OCI-LY1 (cell line): ENCODE results near the gene SMAD1.

Source experiments
- H2AFZ ChIP-seq: fragments of 200-600 bp; sonication (generic), shearing (Covaris generic); 2 replicates; pipeline ENCODE4 v1.6.0; 2014; ENCODE audit warnings: antibody characterized with exemption, mild to moderate bottlenecking, low read length
- H3F3A ChIP-seq: fragments of 200-600 bp; sonication (generic), shearing (Covaris generic); 2 replicates; pipeline ENCODE4 v1.6.0; 2014; ENCODE audit warnings: mild to moderate bottlenecking, antibody characterized with exemption, low read length, moderate library complexity; ENCODE audit not compliant: insufficient read depth
- H3K27ac ChIP-seq: fragments of 200-600 bp; sonication (generic); 2 replicates; pipeline ENCODE4 v1.5.1; 2014; ENCODE audit warnings: low read length, mixed run types, mild to moderate bottlenecking, low read depth; ENCODE audit not compliant: poor library complexity, severe bottlenecking
- H3K27me3 ChIP-seq: fragments of 200-600 bp; sonication (generic); 2 replicates; pipeline ENCODE4 v1.6.0; 2014; ENCODE audit warnings: antibody characterized with exemption, mild to moderate bottlenecking, low read length, moderate library complexity; ENCODE audit not compliant: insufficient read depth
- H3K36me3 ChIP-seq: fragments of 200-600 bp; sonication (generic); 2 replicates; pipeline ENCODE4 v1.6.1; 2014; ENCODE audit warnings: mild to moderate bottlenecking, antibody characterized with exemption, low read length, moderate library complexity, mixed read lengths; ENCODE audit not compliant: insufficient read depth
- H3K4me1 ChIP-seq: fragments of 200-600 bp; sonication (generic); 2 replicates; pipeline ENCODE4 v1.5.1; 2014; ENCODE audit warnings: mild to moderate bottlenecking, low read length, moderate library complexity; ENCODE audit not compliant: insufficient read depth, severe bottlenecking
- H3K4me2 ChIP-seq: fragments of 200-600 bp; sonication (generic), shearing (Covaris generic); 2 replicates; pipeline ENCODE4 v1.6.1; 2014; ENCODE audit warnings: low read length
- H3K4me3 ChIP-seq: fragments of 200-600 bp; sonication (generic); 2 replicates; pipeline ENCODE4 v1.5.1; 2014; ENCODE audit warnings: low read length, low read depth, mild to moderate bottlenecking, mixed read lengths; ENCODE audit not compliant: poor library complexity, severe bottlenecking
- H3K79me2 ChIP-seq: fragments of 200-600 bp; shearing (Covaris generic); 2 replicates; pipeline ENCODE4 v1.6.1; 2016; ENCODE audit warnings: mixed run types, low read length, mixed read lengths; ENCODE audit not compliant: insufficient read depth
- H3K9ac ChIP-seq: fragments of 200-600 bp; sonication (generic), shearing (Covaris generic); 2 replicates; pipeline ENCODE4 v1.6.1; 2014; ENCODE audit warnings: mild to moderate bottlenecking, low read length, mixed read lengths
- H3K9me2 ChIP-seq: fragments of 200-600 bp; sonication (generic), shearing (Covaris generic); 2 replicates; pipeline ENCODE4 v1.6.1; 2014; ENCODE audit warnings: low read depth, mild to moderate bottlenecking, low read length, mixed read lengths
- H3K9me3 ChIP-seq: fragments of 200-600 bp; shearing (Covaris generic); 2 replicates; pipeline ENCODE4 v1.6.1; 2014; ENCODE audit warnings: low read length, mixed read lengths
- H4K20me1 ChIP-seq: fragments of 200-600 bp; sonication (generic), shearing (Covaris generic); 2 replicates; pipeline ENCODE4 v1.6.0; 2016; ENCODE audit warnings: mild to moderate bottlenecking, low read length; ENCODE audit not compliant: insufficient read depth
- EZH2 ChIP-seq: fragments of 200-600 bp; sonication (generic), shearing (Covaris generic); IDR thresholded peaks from 2 replicates; pipeline ENCODE4 v1.8.0; 2017; ENCODE audit warnings: borderline replicate concordance, mixed run types, mild to moderate bottlenecking, antibody characterized with exemption, low read length, moderate library complexity, mixed read lengths
- TF ChIP-seq, protein P1 (sequence below): fragments of 200-600 bp; sonication (generic), shearing (Covaris generic); IDR thresholded peaks from 2 replicates; pipeline ENCODE4 v1.5.1; 2017; ENCODE audit warnings: mild to moderate bottlenecking, antibody characterized with exemption, low read length, moderate library complexity, mixed read lengths

The SMAD1 gene

DNA sequence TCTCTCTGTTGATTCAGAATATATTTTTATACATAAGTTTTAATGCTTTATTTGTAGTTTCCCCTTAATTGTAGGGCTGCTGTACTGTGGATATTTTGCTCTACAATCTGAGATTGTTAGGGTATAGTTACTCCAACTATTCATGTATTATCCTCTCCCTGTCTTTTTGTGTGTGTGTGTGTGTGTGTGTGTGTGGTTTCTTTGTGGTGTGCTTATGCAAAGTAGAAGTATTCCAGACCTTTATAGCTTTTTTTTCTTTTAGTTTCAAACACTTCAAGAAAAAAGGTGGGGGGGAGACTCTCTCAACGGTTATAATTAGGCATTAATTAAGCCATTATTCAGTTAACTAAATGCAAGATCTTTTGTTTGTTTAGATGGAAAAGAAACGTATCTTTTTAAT lies 6.7 kb downstream of the SMAD1 start:
- peak overlapping the region; percentile 80 for H3K4me2 ChIP-seq
- H3K9ac ChIP-seq = peak overlapping the region; percentile 44
- no peaks in the 10 kb centered on the region for H3K9me2 ChIP-seq
- H3K36me3 ChIP-seq = peaks cover 10% of the 10 kb centered on the region; the same call in 1 of the 2 replicates
- TF ChIP-seq, protein P1, sequence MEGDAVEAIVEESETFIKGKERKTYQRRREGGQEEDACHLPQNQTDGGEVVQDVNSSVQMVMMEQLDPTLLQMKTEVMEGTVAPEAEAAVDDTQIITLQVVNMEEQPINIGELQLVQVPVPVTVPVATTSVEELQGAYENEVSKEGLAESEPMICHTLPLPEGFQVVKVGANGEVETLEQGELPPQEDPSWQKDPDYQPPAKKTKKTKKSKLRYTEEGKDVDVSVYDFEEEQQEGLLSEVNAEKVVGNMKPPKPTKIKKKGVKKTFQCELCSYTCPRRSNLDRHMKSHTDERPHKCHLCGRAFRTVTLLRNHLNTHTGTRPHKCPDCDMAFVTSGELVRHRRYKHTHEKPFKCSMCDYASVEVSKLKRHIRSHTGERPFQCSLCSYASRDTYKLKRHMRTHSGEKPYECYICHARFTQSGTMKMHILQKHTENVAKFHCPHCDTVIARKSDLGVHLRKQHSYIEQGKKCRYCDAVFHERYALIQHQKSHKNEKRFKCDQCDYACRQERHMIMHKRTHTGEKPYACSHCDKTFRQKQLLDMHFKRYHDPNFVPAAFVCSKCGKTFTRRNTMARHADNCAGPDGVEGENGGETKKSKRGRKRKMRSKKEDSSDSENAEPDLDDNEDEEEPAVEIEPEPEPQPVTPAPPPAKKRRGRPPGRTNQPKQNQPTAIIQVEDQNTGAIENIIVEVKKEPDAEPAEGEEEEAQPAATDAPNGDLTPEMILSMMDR = no peak
- no peak for TF ChIP-seq EZH2
- no peaks in the 10 kb centered on the region for H3K9me3 ChIP-seq
- no peak overlapping the region for H2AFZ ChIP-seq
- peak overlapping the region; percentile 97 for H3K27ac ChIP-seq
- H4K20me1 ChIP-seq = no peaks in the 10 kb centered on the region
- peak overlapping the region; percentile 80 for H3K4me3 ChIP-seq
- no peaks in the 10 kb centered on the region for H3K27me3 ChIP-seq
- H3K79me2 ChIP-seq = peaks cover 99% of the 10 kb centered on the region
- peaks cover 92% of the 10 kb centered on the region for H3K4me1 ChIP-seq
- H3F3A ChIP-seq = 0 out of 2 replicates have a peak, but pooled peaks cover 5% of the 10 kb centered on the region

DNA sequence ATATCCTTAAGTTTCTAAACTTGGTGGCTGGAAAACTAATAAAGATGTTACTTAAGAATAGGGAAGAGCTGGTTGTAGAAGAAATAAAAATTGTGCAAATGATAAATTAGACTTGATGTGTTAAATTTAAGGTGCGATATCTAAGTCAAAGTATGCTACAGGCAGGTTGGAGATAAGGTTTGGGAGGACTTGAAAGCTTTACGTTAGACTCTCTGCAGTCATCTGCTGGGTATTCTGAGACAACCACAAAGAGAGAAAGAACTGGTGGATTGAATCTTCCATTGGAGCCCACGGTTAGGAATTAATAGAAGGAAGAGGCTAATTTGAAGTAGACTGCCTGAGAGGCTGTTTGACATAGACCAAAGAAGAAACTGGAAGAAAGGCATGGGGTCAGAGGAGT lies 7.9 kb downstream of the SMAD1 start:
- peaks cover 100% of the 10 kb centered on the region for H3K4me1 ChIP-seq

DNA sequence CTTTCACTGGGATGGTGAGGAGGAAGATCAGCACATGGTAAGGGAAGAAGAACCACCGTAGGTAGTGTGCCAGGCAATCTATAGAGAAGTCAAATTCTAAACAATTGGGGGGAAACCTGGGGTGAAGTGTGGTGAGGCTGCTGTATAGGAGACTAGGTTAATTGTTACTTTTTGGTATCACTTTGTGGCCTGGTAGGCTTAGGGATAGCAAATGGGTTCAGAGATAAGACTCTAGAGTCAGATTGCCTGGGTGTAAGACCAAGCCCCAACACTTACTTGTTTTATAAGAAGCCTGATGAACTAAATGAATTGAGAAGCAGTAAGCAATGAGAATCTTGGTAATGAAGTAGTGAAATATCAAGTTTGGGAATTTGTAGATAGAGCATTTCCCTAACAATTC lies 8.7 kb downstream of the SMAD1 start:
- Histone ChIP-seq H3K9ac (peak overlapping the region; percentile 47; the same call in 1 of the 2 replicates), H3K36me3 (peaks cover 13% of the 10 kb centered on the region; the same call in 1 of the 2 replicates), H3K4me2 (peak overlapping the region; percentile 57), H3K27ac (peak overlapping the region; percentile 97), H3K9me2 (no peaks in the 10 kb centered on the region), H4K20me1 (no peaks in the 10 kb centered on the region), H3K4me1 (peaks cover 100% of the 10 kb centered on the region), H3K27me3 (no peaks in the 10 kb centered on the region), H3K79me2 (peaks cover 97% of the 10 kb centered on the region), H3F3A (0 out of 2 replicates have a peak, but pooled peaks cover 5% of the 10 kb centered on the region), H3K4me3 (peak overlapping the region; percentile 45), H3K9me3 (no peaks in the 10 kb centered on the region), H2AFZ (no peak overlapping the region)
- TF ChIP-seq, protein P1 = no peak
- TF ChIP-seq EZH2 = no peak

More for the DNA sequence above, 7.9 kb downstream of the SMAD1 start:
- no peaks in the 10 kb centered on the region for H3K9me2 ChIP-seq
- H3K4me3 ChIP-seq = peak overlapping the region; percentile 45
- H3K9ac ChIP-seq = peak overlapping the region; percentile 47; the same call in 1 of the 2 replicates
- H3K79me2 ChIP-seq = peaks cover 97% of the 10 kb centered on the region
- TF ChIP-seq EZH2 = no peak
- TF ChIP-seq, protein P1 = no peak
- H3F3A ChIP-seq = 0 out of 2 replicates have a peak, but pooled peaks cover 5% of the 10 kb centered on the region
- H3K36me3 ChIP-seq = peaks cover 7% of the 10 kb centered on the region; the same call in 1 of the 2 replicates
- no peaks in the 10 kb centered on the region for H4K20me1 ChIP-seq
- H3K27ac ChIP-seq = peak overlapping the region; percentile 97
- H3K4me2 ChIP-seq = peak overlapping the region; percentile 57
- no peaks in the 10 kb centered on the region for H3K9me3 ChIP-seq
- H3K27me3 ChIP-seq = no peaks in the 10 kb centered on the region
- H2AFZ ChIP-seq = no peak overlapping the region
